HG03457 (cell line): ENCODE data around the gene NF2.

Experiments used
- ATAC-seq: cut with Tn5 transposase; IDR thresholded peaks from one replicate; pipeline ENCODE4 v1.9.1; 2021; ENCODE audit warnings: moderate number of reproducible peaks; ENCODE audit not compliant: unreplicated experiment

Gene NF2

DNA sequence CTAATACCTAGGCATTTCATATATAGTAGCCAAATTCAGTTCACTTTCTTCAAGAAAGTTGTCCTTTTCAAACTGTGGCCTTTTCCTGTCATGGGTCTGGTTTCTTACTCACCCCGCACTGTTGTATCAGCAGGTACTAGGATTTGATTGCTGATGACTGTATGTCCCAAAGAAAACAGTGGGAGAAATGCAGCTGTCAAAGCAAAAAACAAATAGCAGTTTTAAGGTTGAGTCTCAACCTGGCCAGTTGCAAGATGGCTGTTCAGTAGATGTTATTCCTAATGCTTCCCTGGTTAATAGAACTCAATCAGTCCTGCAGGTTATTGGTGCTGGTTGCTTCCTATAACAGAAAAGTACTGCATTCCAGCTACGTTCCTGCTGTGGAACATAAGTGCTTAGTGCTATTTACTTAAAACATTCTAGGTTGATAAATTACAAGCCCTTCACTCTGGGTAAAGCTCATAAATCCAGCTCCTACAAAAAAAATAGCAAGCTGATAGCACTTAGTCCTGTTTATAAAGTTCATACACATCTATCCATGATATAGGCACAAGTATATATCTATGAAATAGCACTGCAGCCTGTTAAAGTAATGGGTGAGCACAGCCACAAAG, 26.6 kb downstream of the NF2 start:
- no peak for ATAC-seq

GRCh38 chr22:29630987-29631386, 27.6 kb downstream of the NF2 start:
- no peak for ATAC-seq

DNA sequence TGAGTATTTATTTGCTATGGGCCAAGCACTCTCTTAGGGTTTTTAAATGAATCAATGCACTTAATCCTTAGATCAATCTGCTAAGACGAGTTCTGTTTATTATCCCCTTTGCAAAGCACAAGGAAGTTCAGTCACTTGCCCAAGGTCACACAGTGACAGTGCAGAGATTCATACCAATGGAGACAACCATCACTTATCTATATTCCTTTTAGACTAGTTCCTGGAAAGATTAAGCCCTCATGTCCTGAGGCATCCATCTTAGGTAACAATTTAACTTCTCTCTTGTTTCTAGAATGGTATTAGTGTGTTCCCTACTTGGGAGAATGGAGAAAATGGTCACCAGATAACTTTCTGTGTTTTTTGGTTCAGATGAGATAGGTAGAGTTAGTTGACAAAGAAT, 28.3 kb downstream of the NF2 start:
- no peak for ATAC-seq

GRCh38 chr22:29632672-29633071, 29.2 kb downstream of the NF2 start:
- ATAC-seq: no peak

GRCh38 chr22:29633514-29634312, 30.3 kb downstream of the NF2 start:
- no peak for ATAC-seq

- no peak for ATAC-seq
Observed at GRCh38 chr22:29634847-29635246, 31.4 kb downstream of the NF2 start.

DNA sequence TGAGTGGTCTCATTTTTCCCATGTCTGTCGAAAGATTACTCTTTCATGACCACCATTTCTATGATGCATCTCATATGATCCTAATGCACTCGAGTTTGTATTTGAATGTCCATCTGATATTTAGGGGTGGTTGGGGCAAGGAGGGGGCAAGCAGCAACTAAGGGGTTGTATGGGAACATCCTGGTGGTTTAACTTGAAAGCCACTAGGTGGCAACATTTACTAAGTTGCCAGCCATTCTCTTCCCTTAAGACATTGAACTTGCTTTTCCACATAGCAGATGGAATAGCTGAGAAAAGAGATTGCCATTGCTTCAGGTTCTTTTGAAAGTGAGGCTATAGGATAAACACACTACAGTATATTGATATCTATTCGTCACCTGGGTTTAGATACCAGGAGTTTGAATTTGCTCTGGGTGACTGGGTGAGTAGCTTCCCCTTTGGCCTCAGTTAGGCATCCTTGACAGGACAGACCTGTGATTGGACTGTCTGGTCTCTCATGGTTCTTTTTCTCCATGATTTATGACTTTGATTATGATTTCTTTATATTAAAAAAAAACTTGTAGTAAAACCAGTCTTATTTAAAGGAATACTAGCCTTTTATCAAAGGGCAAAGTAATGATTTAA, 32.4 kb downstream of the NF2 start:
- ATAC-seq: no peak

GRCh38 chr22:29636751-29637150, 33.3 kb downstream of the NF2 start:
- no peak for ATAC-seq

DNA sequence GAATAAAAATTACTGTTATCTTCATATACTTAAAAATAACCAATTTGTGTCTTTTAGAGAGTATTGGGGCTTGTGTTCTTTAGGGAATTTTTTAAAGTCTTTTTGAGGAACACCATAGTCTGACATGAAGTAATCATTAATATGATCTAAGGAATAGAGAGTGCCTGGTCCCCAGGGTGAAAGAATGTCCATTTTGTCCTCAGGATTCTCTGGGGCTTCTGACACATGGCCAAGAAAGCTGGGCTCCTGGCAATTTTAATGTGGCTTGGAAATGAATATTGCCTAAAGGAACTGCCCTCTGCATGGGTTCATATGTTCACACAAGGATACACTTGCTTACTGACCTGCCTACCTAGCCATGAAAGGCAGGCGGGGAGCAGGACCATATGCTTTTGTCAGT, 33.7 kb downstream of the NF2 start:
- no peak for ATAC-seq

DNA sequence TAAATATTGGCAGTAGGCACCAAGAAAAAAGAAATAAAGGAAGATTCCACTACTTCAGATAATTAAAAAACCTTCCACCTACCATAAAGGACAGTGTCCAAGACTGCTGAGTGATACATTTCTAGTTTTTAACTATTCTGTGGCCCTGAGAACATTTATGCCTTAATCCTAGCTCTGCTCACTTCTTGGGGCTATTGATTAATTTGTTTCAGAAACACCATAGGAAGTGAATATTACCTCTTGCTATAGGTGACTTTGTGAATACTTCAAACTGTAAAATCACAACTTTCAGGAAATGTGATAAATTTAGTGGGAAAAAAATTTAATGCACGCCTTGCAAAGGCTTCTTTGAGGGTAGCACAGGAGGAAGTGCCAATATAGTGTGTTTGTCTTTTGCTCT, 35.2 kb downstream of the NF2 start:
- ATAC-seq: no peak

GRCh38 chr22:29639096-29639495, 35.7 kb downstream of the NF2 start:
- no peak for ATAC-seq

DNA sequence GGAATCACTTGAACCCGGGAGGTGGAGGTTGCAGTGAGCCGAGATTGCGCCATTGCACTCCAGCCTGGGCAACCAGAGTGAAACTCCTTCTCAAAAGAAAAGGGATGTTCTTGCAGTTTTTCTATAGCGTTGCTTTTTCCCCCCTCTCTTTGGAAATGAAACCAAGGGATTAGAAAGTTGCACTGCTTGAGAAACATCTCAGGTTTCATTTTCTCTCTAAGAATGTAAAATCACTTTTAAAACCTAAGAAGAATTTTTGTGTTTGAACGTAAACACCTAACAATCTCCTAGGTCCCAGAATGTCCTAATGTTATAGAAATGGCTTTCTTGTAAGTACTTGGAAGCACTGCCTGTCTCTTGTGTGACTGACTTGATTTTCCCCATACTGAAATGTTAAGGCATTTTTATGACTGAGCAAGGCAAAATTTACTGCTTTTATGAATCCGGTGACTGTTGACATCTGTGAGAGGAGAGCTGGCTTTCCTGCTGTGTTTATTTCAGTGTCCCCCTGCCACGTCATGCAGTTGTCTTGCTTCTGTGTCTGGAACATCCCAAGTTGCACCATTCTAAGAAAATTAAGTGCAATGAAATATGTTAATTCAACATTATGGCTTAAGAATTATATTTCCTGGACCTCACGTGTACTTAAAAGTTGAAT, 37.7 kb downstream of the NF2 start:
- ATAC-seq: no peak

DNA sequence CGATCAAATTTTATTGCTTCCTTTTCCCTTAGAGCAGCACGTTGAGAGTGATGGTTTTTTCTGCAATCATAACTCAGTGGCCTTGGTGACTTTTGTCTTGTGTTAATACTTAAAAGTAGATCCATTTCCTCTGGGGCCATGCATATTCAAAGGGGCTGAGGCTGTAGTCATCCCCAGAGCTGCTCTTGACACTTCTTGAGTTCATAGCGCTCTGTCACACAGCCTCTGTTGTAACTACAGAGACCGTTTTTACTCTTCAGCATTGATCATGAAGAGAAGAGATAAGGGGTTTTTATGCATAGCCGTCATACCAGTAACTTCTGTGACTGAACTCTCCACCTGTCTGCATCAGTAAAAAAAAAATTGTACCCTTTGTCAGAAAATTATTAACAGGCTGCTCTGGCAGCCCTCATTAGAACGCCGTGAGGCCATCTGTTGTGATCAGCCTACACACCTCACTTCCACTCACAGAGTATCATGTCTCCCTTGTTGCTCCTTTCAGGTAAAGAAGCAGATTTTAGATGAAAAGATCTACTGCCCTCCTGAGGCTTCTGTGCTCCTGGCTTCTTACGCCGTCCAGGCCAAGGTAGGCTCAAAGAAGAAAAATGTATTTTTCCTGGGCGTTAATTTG, 38.4 kb downstream of the NF2 start:
- ATAC-seq: no peak

DNA sequence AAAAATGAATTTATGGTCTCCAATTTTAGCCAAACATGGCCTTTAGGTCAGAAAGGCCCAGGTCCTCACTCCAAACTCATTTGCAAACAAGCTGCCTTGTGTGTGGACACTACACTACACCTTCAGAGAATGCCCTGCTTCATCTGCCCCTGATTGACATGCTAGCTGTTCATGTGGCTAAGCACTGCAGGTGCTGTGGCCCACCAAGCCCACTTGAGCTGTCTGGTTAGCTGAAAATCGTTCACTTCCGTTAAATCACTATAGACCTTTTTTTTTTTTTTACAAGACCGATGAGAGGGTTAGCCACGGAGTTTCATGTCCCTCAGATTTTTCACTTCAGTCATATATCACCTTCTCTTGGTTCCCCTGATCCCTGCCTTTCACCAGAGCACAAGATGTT, 39.3 kb downstream of the NF2 start:
- no peak for ATAC-seq

GRCh38 chr22:29647954-29648737, 44.7 kb downstream of the NF2 start:
- ATAC-seq: no peak

GRCh38 chr22:29650370-29650769, 46.9 kb downstream of the NF2 start:
- ATAC-seq: no peak

DNA sequence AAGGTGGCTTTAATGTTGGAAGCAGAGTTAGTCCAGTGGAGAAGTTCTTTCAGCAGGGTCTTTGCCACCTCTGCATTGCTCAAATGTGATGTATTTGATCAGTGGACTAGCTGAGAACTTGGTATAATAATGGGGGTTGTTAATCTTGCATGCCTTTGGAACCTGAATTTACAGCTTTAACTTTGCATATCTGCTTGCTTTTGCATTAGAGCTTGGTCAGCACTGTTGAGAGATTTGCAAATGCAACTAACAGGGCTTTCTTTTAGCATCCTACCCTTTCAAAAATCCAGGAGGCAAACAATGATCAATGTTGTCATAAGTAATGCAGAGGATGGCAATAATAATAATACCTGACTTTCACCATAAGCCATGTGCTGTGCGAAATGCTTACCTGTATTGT, 48.2 kb downstream of the NF2 start:
- ATAC-seq: no peak

DNA sequence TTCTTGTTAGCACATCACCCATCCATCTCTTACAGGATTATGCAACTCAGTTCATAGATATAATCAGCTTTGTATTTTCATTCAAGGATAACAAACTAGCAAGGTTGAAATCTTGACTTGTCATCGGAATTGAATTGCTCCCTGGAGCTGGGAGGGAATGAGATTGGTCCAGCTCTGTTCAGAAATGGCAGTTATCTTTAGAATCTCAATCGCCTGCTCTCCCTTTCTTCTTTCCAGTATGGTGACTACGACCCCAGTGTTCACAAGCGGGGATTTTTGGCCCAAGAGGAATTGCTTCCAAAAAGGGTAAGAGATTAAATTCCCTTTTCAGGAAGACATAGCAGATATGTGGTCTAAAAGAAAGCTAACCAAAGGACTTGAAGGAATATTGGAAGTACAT, 51.0 kb downstream of the NF2 start:
- ATAC-seq: no peak

GRCh38 chr22:29654882-29655281, 51.4 kb downstream of the NF2 start:
- ATAC-seq: no peak

- no peak for ATAC-seq
Observed at GRCh38 chr22:29658176-29658575, 54.7 kb downstream of the NF2 start.

- no peak for ATAC-seq
Observed at GRCh38 chr22:29660021-29660420, 56.6 kb downstream of the NF2 start.
